Lung (tissue), 12 donors: Measurements from ENCODE around the gene TNFRSF8. TPM values are rescaled to one million over a fixed set of nuclear protein-coding genes. Genes with fewer than 3 reads are reported as not detected.

Experiments
- ATAC-seq: fragments of 200-7000 bp; cut with Tn5 transposase; one replicate; pipeline ENCODE4 v1.9.1; 2020; ENCODE audit warnings: moderate number of reproducible peaks; ENCODE audit not compliant: insufficient read depth, low FRiP score
- DNase-seq, 3 donors: peaks; one replicate each; pipeline ENCODE4 v3.0.0-alpha.2; 2013 to 2017
- H3K27ac ChIP-seq, 2 donors: one replicate each; pipeline ENCODE4 v1.5.1; 2013; ENCODE audit warnings: mild to moderate bottlenecking in 2 of 2, moderate library complexity in 2 of 2, control low read depth in 1 of 2, inconsistent platforms in 1 of 2, low read depth in 1 of 2, low read length in 1 of 2
- H3K27me3 ChIP-seq, 3 donors: one replicate each; pipeline ENCODE4 v1.5.1; 2013; ENCODE audit warnings: low read length in 2 of 3; ENCODE audit not compliant: control insufficient read depth in 3 of 3, insufficient read depth in 3 of 3
- H3K36me3 ChIP-seq, 4 donors: one replicate each; pipeline ENCODE4 v1.5.1; 2013; ENCODE audit warnings: low read length in 4 of 4, mild to moderate bottlenecking in 1 of 4, moderate library complexity in 1 of 4; ENCODE audit not compliant: control insufficient read depth in 4 of 4, insufficient read depth in 4 of 4
- H3K4me1 ChIP-seq, 5 donors: one replicate each; pipeline ENCODE4 v1.5.1; 2013; ENCODE audit warnings: low read length in 5 of 5, mild to moderate bottlenecking in 2 of 5, moderate library complexity in 1 of 5; ENCODE audit not compliant: control insufficient read depth in 5 of 5, insufficient read depth in 5 of 5
- H3K4me3 ChIP-seq: one replicate; pipeline ENCODE4 v1.5.1; 2013; ENCODE audit warnings: mild to moderate bottlenecking, control low read depth, moderate library complexity
- H3K9ac ChIP-seq, 2 donors: one replicate each; pipeline ENCODE4 v1.5.1; 2013; ENCODE audit warnings: low read length in 2 of 2, control low read depth in 1 of 2; ENCODE audit not compliant: insufficient read depth in 1 of 2
- H3K9me3 ChIP-seq, 4 donors: one replicate each; pipeline ENCODE4 v1.5.1; 2013; ENCODE audit warnings: low read length in 3 of 4, mild to moderate bottlenecking in 1 of 4, moderate library complexity in 1 of 4; ENCODE audit not compliant: control insufficient read depth in 4 of 4, insufficient read depth in 3 of 4
- WGBS, 2 donors: extraction: QIAGEN DNeasy Blood & Tissue Kit; methylation state at CpG; one replicate each; pipeline ENCODE4 v1.1.7; 2013; 5-methylcytosine and 5-hydroxymethylcytosine counted together
- polyA plus RNA-seq, 2 donors: library from polyadenylated mRNA; stranded (reverse); fragments of 200-250 nt; gene quantifications; one replicate each; pipeline ENCODE4 v1.2.1, GENCODE V29; 2013
- total RNA-seq, 2 donors: library from RNA; depleted of rRNA in 1 of 2; stranded (reverse); fragments of >200 nt in 1 of 2; gene quantifications; one replicate each; pipeline ENCODE4 v1.2.1, GENCODE V29; 2014 to 2021
- TF ChIP-seq, protein P1 (sequence below): IDR thresholded peaks from 2 replicates; pipeline ENCODE4 v1.5.1; 2012; ENCODE audit warnings: mild to moderate bottlenecking; ENCODE audit errors: control extremely low read depth, extremely low read depth
- donor health status: control.
- donor health status: control.
- donor health status: Bipolar disorder and iron deficiency.
- donor health status: healthy.
- donor health status: DM: yes; HTN: yes; CAD: no.

The TNFRSF8 gene
- total and polyA plus RNA-seq, 4 donors: 1.6 to 5.3 (median 2.1) TPM

DNA sequence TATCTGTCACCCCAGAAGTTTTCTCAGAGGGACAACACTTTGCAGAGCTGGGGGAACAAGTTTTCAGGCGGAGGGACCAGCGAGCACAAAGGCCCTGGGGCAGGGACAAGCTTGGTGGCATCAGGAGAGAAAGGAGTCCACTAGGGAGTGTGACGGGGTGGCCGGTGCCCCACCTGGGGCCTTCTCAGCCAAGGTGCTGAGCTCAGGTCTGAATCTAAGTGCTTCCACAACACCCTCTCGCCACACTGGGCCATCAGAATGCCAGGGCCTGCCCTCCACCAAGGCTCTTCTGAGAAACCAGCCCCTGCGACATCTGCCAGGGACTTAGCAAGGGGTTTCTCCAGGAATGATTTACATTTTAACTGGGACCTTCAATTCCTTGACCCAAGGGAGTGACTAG lies 7.8 kb upstream of the TNFRSF8 start:
- Histone ChIP-seq H3K4me3 (no peak overlapping the region), H3K9me3 (peaks cover 0 to 2% (median 0%) of the 10 kb centered on the region in 4 donors), H3K36me3 (no peaks in the 10 kb centered on the region), H3K27me3 (peaks cover 0 to 3% (median 0%) of the 10 kb centered on the region in 3 donors), H3K9ac (no peak overlapping the region), H3K27ac (no peak overlapping the region), H3K4me1 (peaks cover 0 to 6% (median 0%) of the 10 kb centered on the region in 5 donors)
- DNase-seq (no peak), ATAC-seq (no peak)
- 78 to 79% methylated on average over 6 of the region's 6 CpGs for WGBS, 2 donors
- TF ChIP-seq, protein P1, sequence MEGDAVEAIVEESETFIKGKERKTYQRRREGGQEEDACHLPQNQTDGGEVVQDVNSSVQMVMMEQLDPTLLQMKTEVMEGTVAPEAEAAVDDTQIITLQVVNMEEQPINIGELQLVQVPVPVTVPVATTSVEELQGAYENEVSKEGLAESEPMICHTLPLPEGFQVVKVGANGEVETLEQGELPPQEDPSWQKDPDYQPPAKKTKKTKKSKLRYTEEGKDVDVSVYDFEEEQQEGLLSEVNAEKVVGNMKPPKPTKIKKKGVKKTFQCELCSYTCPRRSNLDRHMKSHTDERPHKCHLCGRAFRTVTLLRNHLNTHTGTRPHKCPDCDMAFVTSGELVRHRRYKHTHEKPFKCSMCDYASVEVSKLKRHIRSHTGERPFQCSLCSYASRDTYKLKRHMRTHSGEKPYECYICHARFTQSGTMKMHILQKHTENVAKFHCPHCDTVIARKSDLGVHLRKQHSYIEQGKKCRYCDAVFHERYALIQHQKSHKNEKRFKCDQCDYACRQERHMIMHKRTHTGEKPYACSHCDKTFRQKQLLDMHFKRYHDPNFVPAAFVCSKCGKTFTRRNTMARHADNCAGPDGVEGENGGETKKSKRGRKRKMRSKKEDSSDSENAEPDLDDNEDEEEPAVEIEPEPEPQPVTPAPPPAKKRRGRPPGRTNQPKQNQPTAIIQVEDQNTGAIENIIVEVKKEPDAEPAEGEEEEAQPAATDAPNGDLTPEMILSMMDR: no peak

DNA sequence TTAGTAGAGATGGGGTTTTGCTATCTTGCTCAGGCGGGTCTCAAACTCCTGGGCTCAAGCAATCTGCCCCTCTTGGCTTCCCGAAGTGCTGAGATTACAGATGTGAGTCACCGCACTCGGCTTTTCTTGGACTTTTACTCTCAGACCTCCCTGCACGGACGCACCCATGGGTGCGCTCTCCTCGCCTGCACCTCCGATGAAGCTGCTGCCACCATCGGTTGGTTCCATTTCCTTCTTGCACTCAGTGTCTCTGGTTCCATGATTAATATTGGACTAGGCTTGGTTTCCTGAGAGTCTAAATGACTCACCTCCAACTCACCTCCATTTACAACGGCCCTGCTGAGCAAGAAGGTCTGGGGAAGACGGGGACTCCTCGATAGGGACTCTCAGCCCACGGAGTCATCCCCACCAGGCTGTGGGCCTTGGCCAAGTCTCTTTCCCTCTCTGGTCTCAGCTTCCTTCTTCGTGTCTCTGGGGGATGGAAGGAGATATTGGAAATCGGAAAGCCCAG lies 6.7 kb upstream of the TNFRSF8 start:
- TF ChIP-seq, protein P1: no peak
- ATAC-seq: no peak
- no peak overlapping the region for H3K4me3 ChIP-seq
- H3K36me3 ChIP-seq: no peaks in the 10 kb centered on the region
- no peak overlapping the region for H3K27ac ChIP-seq
- no peak for DNase-seq
- H3K27me3 ChIP-seq: peaks cover 0 to 9% (median 2%) of the 10 kb centered on the region in 3 donors
- H3K9me3 ChIP-seq: peaks cover 0 to 2% (median 0%) of the 10 kb centered on the region in 4 donors
- no peak overlapping the region for H3K9ac ChIP-seq
- WGBS, 2 donors: 89 to 94% methylated on average over 16 of the region's 16 CpGs
- peaks cover 0 to 6% (median 0%) of the 10 kb centered on the region in 5 donors for H3K4me1 ChIP-seq

DNA sequence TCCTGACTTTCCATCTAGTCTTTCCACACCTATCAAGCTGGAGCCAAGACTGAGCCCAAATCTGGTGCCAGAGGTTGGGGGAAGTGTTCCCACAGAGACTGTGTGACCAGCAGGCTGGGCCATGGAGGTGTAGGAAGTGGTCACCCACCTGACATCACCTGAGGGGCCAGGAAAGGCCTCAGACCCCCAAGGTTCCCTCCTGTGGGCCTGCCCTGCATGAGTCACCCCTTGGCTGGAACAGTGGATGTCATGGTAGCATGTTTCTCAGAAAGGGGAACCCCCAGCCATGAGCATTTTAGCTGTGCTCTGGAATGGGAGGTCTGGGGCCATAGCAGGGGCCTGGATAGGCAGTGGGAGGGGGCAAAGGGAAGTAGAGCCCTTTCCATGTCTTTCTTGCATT lies 5.7 kb upstream of the TNFRSF8 start:
- no peak overlapping the region for H3K9ac ChIP-seq
- H3K4me1 ChIP-seq: peaks cover 0 to under 1% (median 0%) of the 10 kb centered on the region in 5 donors
- ATAC-seq (no peak), DNase-seq (no peak)
- no peak overlapping the region for H3K4me3 ChIP-seq
- peaks cover 0 to 18% (median 9%) of the 10 kb centered on the region in 3 donors for H3K27me3 ChIP-seq
- peaks cover 0 to 2% (median 0%) of the 10 kb centered on the region in 4 donors for H3K9me3 ChIP-seq
- H3K36me3 ChIP-seq: no peaks in the 10 kb centered on the region
- TF ChIP-seq, protein P1: no peak
- no peak overlapping the region for H3K27ac ChIP-seq
